OCI-LY7 (cell line): ENCODE measurements around the gene ZNF213.

Experiments used
- CTCF ChIP-seq: fragments of 200-600 bp; sonication (generic); conservative IDR thresholded peaks from 2 replicates; pipeline ENCODE4 v1.5.1; 2014; ENCODE audit warnings: mild to moderate bottlenecking, antibody characterized with exemption, low read length, moderate library complexity, mixed read lengths
- EZH2phosphoT487 ChIP-seq: fragments of 200-600 bp; sonication (generic); IDR thresholded peaks from 2 replicates; pipeline ENCODE4 v1.6.1; 2018; ENCODE audit warnings: low read depth, borderline replicate concordance, mild to moderate bottlenecking, mixed run types, antibody characterized with exemption, low read length, moderate library complexity, mixed read lengths

GRCh38 chr16:3112881-3113574 lies 21.8 kb upstream of the ZNF213 start:
- TF ChIP-seq CTCF (no peak), EZH2phosphoT487 (no peak)
